Neural cell (in vitro differentiated cells): ENCODE data around the gene EML4. TPM values are rescaled to one million over a fixed set of nuclear protein-coding genes. Genes with fewer than 3 reads are reported as not detected.

Experiments
- H2AFZ ChIP-seq: fragments of 200-600, 300-800 bp; sonication (generic), shearing (Covaris generic); 2 replicates; pipeline ENCODE4 v1.6.0; 2014; ENCODE audit warnings: low read depth, mild to moderate bottlenecking, antibody characterized with exemption, low read length, moderate library complexity
- H3F3A ChIP-seq: fragments of 200-600 bp; shearing (Covaris generic); 2 replicates; pipeline ENCODE4 v1.6.1; 2016; ENCODE audit warnings: mild to moderate bottlenecking, moderate library complexity, mixed read lengths, antibody characterized with exemption, low read length; ENCODE audit not compliant: insufficient read depth, poor library complexity, severe bottlenecking
- H3K27ac ChIP-seq: fragments of 200-600, 300-800 bp; sonication (generic), shearing (Covaris generic); 2 replicates; pipeline ENCODE4 v1.5.1; 2014; ENCODE audit warnings: mild to moderate bottlenecking, low read length, moderate library complexity
- H3K27me3 ChIP-seq: fragments of 300-800, 200-600 bp; sonication (generic), shearing (Covaris generic); 2 replicates; pipeline ENCODE4 v1.6.0; 2014; ENCODE audit warnings: mild to moderate bottlenecking, low read depth, low read length, moderate library complexity; ENCODE audit not compliant: insufficient read depth
- H3K36me3 ChIP-seq: fragments of 300-800, 200-600 bp; sonication (generic), shearing (Covaris generic); 2 replicates; pipeline ENCODE4 v1.5.1; 2014; ENCODE audit warnings: mild to moderate bottlenecking, antibody characterized with exemption, low read length, moderate library complexity; ENCODE audit not compliant: insufficient read depth
- H3K4me2 ChIP-seq: fragments of 300-800, 200-600 bp; sonication (generic), shearing (Covaris generic); 2 replicates; pipeline ENCODE4 v1.6.0; 2014; ENCODE audit warnings: mild to moderate bottlenecking, low read length
- H3K4me3 ChIP-seq: fragments of 300-800, 200-600 bp; sonication (generic), shearing (Covaris generic); 2 replicates; pipeline ENCODE4 v1.5.1; 2014; ENCODE audit warnings: mild to moderate bottlenecking, low read length, moderate library complexity
- H3K79me2 ChIP-seq: fragments of 200-600 bp; shearing (Covaris generic); replicated peaks from 2 replicates; pipeline ENCODE4 v1.6.0; 2014; ENCODE audit warnings: mild to moderate bottlenecking, low read length, moderate library complexity; ENCODE audit not compliant: insufficient read depth
- H3K9ac ChIP-seq: fragments of 300-800, 200-600 bp; sonication (generic), shearing (Covaris generic); 2 replicates; pipeline ENCODE4 v1.6.1; 2016; ENCODE audit warnings: mild to moderate bottlenecking, low read length, mixed read lengths
- H3K9me2 ChIP-seq: fragments of 200-600 bp; shearing (Covaris generic); 2 replicates; pipeline ENCODE4 v1.6.1; 2016; ENCODE audit warnings: mild to moderate bottlenecking, low read length, mixed read lengths; ENCODE audit not compliant: insufficient read depth
- H3K9me3 ChIP-seq: fragments of 200-600, 300-800 bp; sonication (generic), shearing (Covaris generic); 2 replicates; pipeline ENCODE4 v1.6.1; 2016; ENCODE audit warnings: mild to moderate bottlenecking, mixed run types, low read length, moderate library complexity, mixed read lengths
- H4K20me1 ChIP-seq: fragments of 200-600 bp; shearing (Covaris generic); 2 replicates; pipeline ENCODE4 v1.6.1; 2016; ENCODE audit warnings: mild to moderate bottlenecking, mixed run types; ENCODE audit not compliant: insufficient read depth
- EP300 ChIP-seq: fragments of 450-650 bp; conservative IDR thresholded peaks from 2 replicates; pipeline ENCODE4 v1.6.1; 2014; ENCODE audit warnings: antibody characterized with exemption, mild to moderate bottlenecking, moderate library complexity; ENCODE audit not compliant: poor library complexity, severe bottlenecking
- EZH2 ChIP-seq: fragments of 200-600, 300-800 bp; shearing (Covaris generic), sonication (generic); IDR thresholded peaks from 2 replicates; pipeline ENCODE4 v1.6.1; 2014; ENCODE audit warnings: antibody characterized with exemption, low read length, borderline replicate concordance, mild to moderate bottlenecking; ENCODE audit not compliant: insufficient read depth, poor library complexity, severe bottlenecking
- MXI1 ChIP-seq: fragments of 450-650 bp; conservative IDR thresholded peaks from 2 replicates; pipeline ENCODE4 v1.6.1; 2014; ENCODE audit warnings: antibody characterized with exemption, mild to moderate bottlenecking; ENCODE audit not compliant: poor library complexity, severe bottlenecking
- POLR2AphosphoS5 ChIP-seq: IDR thresholded peaks from 2 replicates; pipeline ENCODE4 v1.6.1; 2012
- RAD21 ChIP-seq: fragments of 450-650 bp; conservative IDR thresholded peaks from 2 replicates; pipeline ENCODE4 v1.6.1; 2014; ENCODE audit warnings: antibody characterized with exemption, mild to moderate bottlenecking, moderate library complexity
- SMC3 ChIP-seq: fragments of 450-650 bp; conservative IDR thresholded peaks from 2 replicates; pipeline ENCODE4 v1.6.1; 2014; ENCODE audit warnings: antibody characterized with exemption, mild to moderate bottlenecking, moderate library complexity; ENCODE audit not compliant: poor library complexity
- TAF1 ChIP-seq: IDR thresholded peaks from 2 replicates; pipeline ENCODE4 v1.6.1; 2012; ENCODE audit warnings: low read depth
- polyA plus RNA-seq: library from polyadenylated mRNA; depleted of rRNA; stranded (reverse); fragments of >200 nt; gene quantifications from 2 replicates; pipeline ENCODE4 v1.2.3, GENCODE V29; 2014
- TF ChIP-seq, protein P1 (sequence below): IDR thresholded peaks from 2 replicates; pipeline ENCODE4 v1.6.1; 2012; ENCODE audit warnings: borderline replicate concordance
- TF ChIP-seq, protein P2 (sequence below): fragments of 450-650 bp; IDR thresholded peaks from 2 replicates; pipeline ENCODE4 v1.5.1; 2014; ENCODE audit warnings: antibody characterized with exemption, mild to moderate bottlenecking, moderate library complexity; ENCODE audit not compliant: poor library complexity, severe bottlenecking

The EML4 gene
- polyA plus RNA-seq, 1 donor from 2014 or later, result 33.9 TPM

DNA sequence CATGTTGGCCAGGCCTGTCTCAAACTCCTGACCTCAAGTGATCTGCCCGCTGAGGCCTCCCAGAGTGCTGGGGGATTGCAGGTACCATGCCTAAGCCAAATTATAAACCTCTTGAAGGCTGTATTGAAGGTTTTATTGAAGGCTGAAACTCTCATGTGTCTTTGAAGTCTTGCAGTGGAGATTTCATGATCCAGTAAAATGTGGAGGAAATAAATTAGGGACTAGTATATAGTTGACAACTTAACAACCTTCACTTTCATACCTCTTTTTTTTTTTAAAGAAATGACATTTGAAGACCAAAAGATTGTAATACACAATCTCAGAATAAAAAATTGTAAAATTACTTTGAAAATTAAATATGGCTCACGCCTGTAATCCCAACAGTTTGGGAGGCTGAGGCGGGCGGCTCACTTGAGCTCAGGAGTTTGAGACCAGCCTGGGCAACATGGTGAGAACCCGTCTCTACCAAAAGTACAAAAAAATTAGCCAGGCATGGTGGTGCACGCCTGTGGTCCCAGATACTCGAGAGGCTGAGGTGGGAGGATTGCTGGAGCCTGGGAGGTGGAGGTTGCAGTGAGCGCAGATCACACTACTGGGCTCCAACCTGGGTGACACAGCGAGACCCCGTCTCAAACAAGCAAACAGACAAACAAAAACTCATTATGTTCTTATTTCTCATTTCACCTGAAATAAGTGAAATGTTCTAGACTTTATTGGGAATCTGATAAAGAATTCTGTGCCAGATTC is 8.0 kb downstream of the EML4 start:
- Histone ChIP-seq H3K27me3 (no peaks in the 10 kb centered on the region), H3K27ac (no peak overlapping the region), H3K9ac (no peak overlapping the region), H3K4me2 (no peak overlapping the region), H3F3A (no peaks in the 10 kb centered on the region), H4K20me1 (no peaks in the 10 kb centered on the region), H3K36me3 (no peaks in the 10 kb centered on the region), H3K9me2 (no peaks in the 10 kb centered on the region), H3K79me2 (peaks cover 10% of the 10 kb centered on the region), H3K4me3 (no peak overlapping the region), H3K9me3 (no peaks in the 10 kb centered on the region), H2AFZ (no peak overlapping the region)
- TF ChIP-seq, protein P1, sequence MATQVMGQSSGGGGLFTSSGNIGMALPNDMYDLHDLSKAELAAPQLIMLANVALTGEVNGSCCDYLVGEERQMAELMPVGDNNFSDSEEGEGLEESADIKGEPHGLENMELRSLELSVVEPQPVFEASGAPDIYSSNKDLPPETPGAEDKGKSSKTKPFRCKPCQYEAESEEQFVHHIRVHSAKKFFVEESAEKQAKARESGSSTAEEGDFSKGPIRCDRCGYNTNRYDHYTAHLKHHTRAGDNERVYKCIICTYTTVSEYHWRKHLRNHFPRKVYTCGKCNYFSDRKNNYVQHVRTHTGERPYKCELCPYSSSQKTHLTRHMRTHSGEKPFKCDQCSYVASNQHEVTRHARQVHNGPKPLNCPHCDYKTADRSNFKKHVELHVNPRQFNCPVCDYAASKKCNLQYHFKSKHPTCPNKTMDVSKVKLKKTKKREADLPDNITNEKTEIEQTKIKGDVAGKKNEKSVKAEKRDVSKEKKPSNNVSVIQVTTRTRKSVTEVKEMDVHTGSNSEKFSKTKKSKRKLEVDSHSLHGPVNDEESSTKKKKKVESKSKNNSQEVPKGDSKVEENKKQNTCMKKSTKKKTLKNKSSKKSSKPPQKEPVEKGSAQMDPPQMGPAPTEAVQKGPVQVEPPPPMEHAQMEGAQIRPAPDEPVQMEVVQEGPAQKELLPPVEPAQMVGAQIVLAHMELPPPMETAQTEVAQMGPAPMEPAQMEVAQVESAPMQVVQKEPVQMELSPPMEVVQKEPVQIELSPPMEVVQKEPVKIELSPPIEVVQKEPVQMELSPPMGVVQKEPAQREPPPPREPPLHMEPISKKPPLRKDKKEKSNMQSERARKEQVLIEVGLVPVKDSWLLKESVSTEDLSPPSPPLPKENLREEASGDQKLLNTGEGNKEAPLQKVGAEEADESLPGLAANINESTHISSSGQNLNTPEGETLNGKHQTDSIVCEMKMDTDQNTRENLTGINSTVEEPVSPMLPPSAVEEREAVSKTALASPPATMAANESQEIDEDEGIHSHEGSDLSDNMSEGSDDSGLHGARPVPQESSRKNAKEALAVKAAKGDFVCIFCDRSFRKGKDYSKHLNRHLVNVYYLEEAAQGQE, result no peak
- TF ChIP-seq TAF1 (no peak), EP300 (no peak), SMC3 (no peak), EZH2 (no peak), MXI1 (no peak), POLR2AphosphoS5 (no peak), RAD21 (no peak)
- TF ChIP-seq, protein P2, sequence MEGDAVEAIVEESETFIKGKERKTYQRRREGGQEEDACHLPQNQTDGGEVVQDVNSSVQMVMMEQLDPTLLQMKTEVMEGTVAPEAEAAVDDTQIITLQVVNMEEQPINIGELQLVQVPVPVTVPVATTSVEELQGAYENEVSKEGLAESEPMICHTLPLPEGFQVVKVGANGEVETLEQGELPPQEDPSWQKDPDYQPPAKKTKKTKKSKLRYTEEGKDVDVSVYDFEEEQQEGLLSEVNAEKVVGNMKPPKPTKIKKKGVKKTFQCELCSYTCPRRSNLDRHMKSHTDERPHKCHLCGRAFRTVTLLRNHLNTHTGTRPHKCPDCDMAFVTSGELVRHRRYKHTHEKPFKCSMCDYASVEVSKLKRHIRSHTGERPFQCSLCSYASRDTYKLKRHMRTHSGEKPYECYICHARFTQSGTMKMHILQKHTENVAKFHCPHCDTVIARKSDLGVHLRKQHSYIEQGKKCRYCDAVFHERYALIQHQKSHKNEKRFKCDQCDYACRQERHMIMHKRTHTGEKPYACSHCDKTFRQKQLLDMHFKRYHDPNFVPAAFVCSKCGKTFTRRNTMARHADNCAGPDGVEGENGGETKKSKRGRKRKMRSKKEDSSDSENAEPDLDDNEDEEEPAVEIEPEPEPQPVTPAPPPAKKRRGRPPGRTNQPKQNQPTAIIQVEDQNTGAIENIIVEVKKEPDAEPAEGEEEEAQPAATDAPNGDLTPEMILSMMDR, result no peak

DNA sequence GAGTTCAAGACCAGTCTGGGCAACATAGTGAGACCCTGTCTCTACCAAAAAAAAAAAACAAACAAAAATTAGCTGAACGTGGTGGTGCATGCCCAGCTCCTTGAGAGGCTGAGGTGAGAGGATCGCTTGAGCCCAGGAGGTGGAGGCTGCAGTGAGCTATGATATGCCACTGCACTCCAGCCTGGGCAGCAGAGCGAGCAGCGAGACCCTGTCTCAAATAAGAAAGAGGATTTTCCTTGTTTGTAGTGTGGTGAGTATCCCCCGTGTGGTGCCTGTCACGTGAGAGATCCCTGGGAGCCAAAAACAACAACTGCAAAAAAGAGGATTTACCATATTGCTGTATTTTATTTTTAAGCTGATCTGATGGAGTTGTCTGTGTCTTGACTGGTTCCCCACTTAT is 9.2 kb downstream of the EML4 start:
- Histone ChIP-seq H3K27me3 (no peaks in the 10 kb centered on the region), H2AFZ (no peak overlapping the region), H3K9me3 (no peaks in the 10 kb centered on the region), H3K79me2 (peaks cover 6% of the 10 kb centered on the region), H3K9ac (no peak overlapping the region), H3K36me3 (no peaks in the 10 kb centered on the region), H4K20me1 (no peaks in the 10 kb centered on the region), H3K4me3 (no peak overlapping the region), H3F3A (no peaks in the 10 kb centered on the region), H3K4me2 (no peak overlapping the region), H3K27ac (no peak overlapping the region), H3K9me2 (no peaks in the 10 kb centered on the region)
- no peak for TF ChIP-seq RAD21
